Measurements from ENCODE around the gene GNPTG. TPM values are rescaled to one million over a fixed set of nuclear protein-coding genes. Genes with fewer than 3 reads are reported as not detected.

Gene GNPTG
- total RNA-seq, 2 donors from 2014 or later = 31.8 to 46.7 TPM

GRCh38 chr16:1398351-1398750 lies 46.6 kb downstream of the GNPTG start:
- DNase-seq (ENCODE audit: low spot score) = no peak
- Histone ChIP-seq H3K4me3 (no peak overlapping the region), H3K27me3 (no peaks in the 10 kb centered on the region), H3K27ac (no peak overlapping the region), H3K4me1 (no peaks in the 10 kb centered on the region), H3K36me3 (peaks cover 51% of the 10 kb centered on the region), H3K9me3 (no peaks in the 10 kb centered on the region)
- no peak for TF ChIP-seq CTCF (IDR thresholded peaks at IDR 0.05)

GRCh38 chr16:1398826-1399581 lies 47.3 kb downstream of the GNPTG start:
- Histone ChIP-seq H3K27me3 (no peaks in the 10 kb centered on the region), H3K9me3 (no peaks in the 10 kb centered on the region), H3K4me1 (no peaks in the 10 kb centered on the region), H3K36me3 (peaks cover 44% of the 10 kb centered on the region), H3K4me3 (no peak overlapping the region), H3K27ac (no peak overlapping the region)
- DNase-seq (ENCODE audit: low spot score) = no peak
- TF ChIP-seq CTCF (IDR thresholded peaks at IDR 0.05) = no peak

GRCh38 chr16:1401061-1401757 lies 49.5 kb downstream of the GNPTG start:
- Histone ChIP-seq H3K4me3 (no peak overlapping the region), H3K9me3 (no peaks in the 10 kb centered on the region), H3K27me3 (no peaks in the 10 kb centered on the region), H3K27ac (no peak overlapping the region), H3K36me3 (peaks cover 44% of the 10 kb centered on the region), H3K4me1 (no peaks in the 10 kb centered on the region)
- no peak for TF ChIP-seq CTCF (IDR thresholded peaks at IDR 0.05)
- no peak for DNase-seq (ENCODE audit: low spot score)

- H3K4me3 ChIP-seq = no peak overlapping the region
- H3K27ac ChIP-seq = no peak overlapping the region
- H3K36me3 ChIP-seq = peaks cover 44% of the 10 kb centered on the region
- H3K9me3 ChIP-seq = no peaks in the 10 kb centered on the region
- no peaks in the 10 kb centered on the region for H3K27me3 ChIP-seq
- no peak for TF ChIP-seq CTCF (IDR thresholded peaks at IDR 0.05)
- no peak for DNase-seq (ENCODE audit: low spot score)
- H3K4me1 ChIP-seq = no peaks in the 10 kb centered on the region
These were observed 50.0 kb downstream of the GNPTG start for GRCh38 chr16:1401758-1402154.

DNA sequence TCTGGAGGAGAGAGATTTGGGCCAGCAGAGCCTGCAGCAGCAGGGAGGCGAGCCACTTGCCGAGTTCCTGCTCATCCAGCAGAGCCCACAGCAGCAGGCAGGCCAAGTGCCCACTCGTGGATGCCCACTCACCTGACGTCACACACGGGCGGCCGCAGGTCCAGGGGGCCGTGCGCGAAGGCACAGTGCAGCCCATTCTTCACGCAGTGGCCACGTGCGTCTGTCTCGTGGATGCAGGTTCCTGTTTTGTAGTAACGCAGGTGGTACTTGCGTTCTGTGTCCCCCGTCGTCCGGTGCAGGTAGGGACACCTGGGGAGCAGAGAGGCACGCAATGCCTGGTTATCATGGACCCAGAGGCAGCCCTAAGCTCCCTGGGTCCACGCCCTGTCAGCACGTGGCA lies 51.3 kb downstream of the GNPTG start:
- DNase-seq (ENCODE audit: low spot score) = no peak
- peaks cover 0 to 7% of the 10 kb centered on the region in 2 donors for H3K4me1 ChIP-seq
- no peak overlapping the region for H3K4me3 ChIP-seq
- H3K36me3 ChIP-seq = peaks cover 41% of the 10 kb centered on the region
- H3K27me3 ChIP-seq = no peaks in the 10 kb centered on the region
- no peak overlapping the region for H3K27ac ChIP-seq
- H3K9me3 ChIP-seq = no peaks in the 10 kb centered on the region
- TF ChIP-seq CTCF (IDR thresholded peaks at IDR 0.05) = no peak

Measured in right atrium auricular region (tissue), 2 donors.